HG02981 (cell line): Measurements from ENCODE around the gene TPRG1L.
"Not testable (repeated sequence)": the region's sequence is repeated elsewhere in the genome, so short reads cannot be mapped to it uniquely, and the experiment has no call there.

ENCODE experiments used
- ATAC-seq: cut with Tn5 transposase; IDR thresholded peaks from one replicate; pipeline ENCODE4 v1.9.1; 2021; ENCODE audit warnings: mild to moderate bottlenecking, moderate library complexity; ENCODE audit not compliant: unreplicated experiment

The TPRG1L gene

GRCh38 chr1:3624200-3625136, at the start of gene TPRG1L:
Gene TPRG1L (plus strand): TSS chr1:3625015. CDS start chr1:3625073, 58 bp downstream.
- peak; percentile 97 for ATAC-seq

DNA sequence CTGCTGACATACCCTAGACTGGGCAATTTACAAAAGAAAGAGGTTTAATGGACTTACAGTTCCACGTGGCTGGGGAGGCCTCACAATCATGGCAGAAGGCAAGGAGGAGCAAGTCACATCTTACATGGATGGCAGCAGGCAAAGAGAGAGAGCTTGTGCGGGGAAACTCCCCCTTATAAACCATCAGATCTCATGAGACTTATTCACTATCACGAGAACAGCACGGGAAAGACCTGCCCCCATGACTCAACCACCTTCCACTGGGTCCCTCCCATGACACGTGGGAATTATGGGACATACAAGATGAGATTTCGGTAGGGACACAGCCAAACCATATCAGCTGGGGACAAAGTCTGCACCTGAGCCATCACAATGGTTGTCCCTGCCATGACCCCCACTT, 49.3 kb upstream of the TPRG1L start:
- ATAC-seq = not testable (repeated sequence)

- no peak for ATAC-seq
Observed at GRCh38 chr1:3575993-3576392, 48.8 kb upstream of the TPRG1L start.

DNA sequence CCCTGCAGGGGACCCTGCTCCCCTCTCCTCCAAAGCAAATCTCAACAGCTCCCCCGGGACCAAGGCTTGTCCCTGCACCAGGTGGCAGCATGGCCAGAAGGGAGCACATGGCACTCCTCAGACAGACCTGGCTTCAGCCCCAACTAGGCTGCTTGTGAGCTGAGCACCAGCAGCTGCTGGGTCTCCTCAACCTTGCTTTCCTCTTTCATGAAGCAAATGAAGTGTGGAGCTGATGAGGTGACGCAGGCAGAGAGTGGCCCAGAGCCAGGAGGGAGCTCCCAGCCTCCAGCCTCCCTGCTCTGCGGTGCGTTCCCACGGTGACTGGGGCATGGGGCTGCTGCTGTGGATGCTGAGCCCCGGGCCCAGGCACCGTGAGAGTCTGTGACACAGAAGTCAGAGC, 47.5 kb upstream of the TPRG1L start:
- no peak for ATAC-seq

- ATAC-seq = no peak
Observed at GRCh38 chr1:3577711-3578432, 46.9 kb upstream of the TPRG1L start.

GRCh38 chr1:3578433-3578805, 46.4 kb upstream of the TPRG1L start:
- no peak for ATAC-seq

DNA sequence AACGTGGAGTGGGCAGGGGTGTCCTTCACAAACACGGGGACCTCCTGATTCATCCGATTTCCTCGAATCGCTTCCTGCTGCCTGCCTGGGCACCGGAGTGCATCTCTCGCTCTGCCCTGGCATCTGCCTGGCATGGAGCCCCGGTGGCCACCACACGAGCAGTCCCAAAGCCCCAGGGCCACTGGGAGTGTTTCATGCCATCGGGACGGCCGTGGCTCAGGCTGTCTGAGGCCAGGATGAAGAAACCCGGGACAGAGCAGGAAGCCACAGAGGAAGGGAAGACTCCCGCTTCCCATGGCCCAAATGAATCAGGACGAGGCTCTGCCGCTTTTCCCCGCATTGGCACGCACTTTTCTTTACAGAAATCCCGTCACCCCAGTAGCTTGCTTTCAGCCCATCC, 45.9 kb upstream of the TPRG1L start:
- ATAC-seq = no peak

DNA sequence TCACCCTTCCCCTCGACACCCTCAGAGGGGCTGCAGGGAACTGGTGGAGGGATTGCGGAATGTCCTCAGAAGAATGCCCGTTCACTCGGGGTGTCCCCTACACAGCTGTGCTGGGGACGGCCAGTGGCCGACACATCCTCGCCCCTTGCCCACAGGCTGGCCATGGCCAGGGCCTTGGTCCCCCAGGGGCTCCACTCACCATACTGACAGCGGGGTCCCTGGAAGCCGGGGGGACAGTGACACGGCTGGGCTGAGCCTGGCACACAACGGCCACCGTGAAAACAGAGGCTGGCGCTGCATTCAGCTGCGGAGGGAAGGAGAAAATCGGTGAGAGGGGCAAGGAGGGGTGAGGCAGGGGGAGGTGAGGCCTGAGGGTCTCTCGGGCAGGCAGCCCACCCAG, 45.2 kb upstream of the TPRG1L start:
- ATAC-seq = no peak

DNA sequence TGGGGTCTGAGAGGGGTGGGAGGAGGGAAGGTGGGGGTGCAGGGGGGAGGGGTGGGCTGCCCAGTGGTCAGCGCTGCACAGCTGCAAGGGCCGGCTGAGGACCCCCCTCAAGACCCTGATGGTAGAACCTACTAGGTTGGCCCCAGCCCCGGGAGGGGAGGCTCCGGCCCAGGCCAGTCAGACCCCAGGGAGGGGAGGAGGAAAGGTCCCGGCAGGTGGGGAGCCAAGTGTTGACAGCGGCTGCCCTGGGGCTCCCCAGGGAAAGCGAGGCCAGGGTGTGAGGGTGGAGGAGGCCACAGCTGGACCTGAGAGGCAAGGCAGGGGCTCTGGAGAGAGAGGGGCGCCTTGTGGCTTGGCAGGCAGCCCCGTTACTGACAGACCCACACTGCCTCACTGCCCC, 44.6 kb upstream of the TPRG1L start:
- ATAC-seq = no peak

DNA sequence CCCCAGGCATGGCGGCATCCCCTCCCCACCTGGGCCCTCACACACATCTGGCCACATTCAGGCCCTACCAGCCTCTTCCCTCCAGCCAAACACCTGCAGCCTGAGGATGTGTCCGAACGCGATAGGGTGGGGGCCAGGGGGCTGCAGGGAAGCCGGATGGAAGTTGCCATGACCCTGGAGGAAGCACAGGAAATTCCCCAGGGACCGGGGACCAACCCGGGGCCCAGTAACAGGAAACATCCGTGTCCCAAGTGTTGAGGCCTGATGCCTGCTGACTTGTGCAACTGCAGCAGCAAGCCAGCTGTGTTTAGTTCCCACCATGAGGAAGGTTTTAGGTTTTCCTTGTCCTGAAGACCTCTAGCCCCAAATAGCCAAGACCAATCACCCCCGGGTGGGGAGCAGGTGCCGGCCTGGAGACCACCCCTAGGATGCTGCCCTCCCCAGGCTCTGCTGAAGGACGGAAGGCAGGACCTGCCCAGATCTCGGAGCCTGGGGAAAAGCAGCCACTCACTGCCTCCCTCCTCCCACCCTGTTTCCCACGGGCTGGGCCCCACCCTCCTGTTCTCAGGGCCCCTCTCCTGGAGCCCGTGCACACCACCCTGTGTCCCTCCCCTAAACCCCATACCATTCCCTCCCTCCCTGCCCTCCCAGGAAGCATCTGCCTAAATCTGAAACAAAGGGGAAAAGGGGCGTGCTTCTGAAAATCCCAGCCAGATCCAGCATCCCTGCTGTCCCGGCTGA, 43.3 kb upstream of the TPRG1L start:
- ATAC-seq = no peak

- ATAC-seq = not testable (repeated sequence)
Observed at GRCh38 chr1:3583751-3584150, 41.1 kb upstream of the TPRG1L start.

DNA sequence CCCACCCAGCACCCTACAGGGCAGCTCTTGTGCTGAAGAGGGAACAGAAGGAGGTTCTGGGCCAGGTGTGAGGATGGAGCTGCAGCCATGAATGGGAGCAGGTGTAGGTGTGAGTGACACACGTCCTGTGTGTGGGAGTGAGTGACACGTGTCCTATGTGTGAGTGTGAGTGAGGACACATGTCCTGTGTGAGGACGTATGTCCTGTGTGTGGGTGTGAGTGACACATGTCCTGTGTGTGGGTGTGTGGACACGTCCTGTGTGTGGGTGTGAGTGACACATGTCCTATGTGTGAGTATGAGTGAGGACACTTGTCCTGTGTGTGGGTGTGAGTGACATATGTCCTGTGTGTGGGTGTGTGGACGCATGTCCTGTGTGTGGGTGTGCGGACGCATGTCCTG, 39.9 kb upstream of the TPRG1L start:
- ATAC-seq = no peak

DNA sequence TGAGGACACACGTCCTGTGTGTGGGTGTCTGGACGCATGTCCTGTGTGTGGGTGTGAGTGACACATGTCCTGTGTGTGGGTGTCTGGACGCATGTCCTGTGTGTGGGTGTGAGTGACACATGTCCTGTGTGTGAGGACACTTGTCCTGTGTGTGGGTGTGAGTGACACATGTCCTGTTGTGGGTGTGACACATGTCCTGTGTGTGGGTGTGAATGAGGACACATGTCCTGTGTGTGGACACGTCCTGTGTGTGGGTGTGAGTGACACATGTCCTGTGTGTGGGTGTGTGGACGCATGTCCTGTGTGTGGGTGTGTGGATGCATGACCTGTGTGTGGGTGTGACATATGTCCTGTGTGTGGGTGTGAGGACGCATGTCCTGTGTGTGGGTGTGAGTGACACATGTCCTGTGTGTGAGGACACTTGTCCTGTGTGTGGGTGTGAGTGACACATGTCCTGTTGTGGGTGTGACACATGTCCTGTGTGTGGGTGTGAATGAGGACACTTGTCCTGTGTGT, 39.4 kb upstream of the TPRG1L start:
- not testable (repeated sequence) for ATAC-seq

GRCh38 chr1:3585940-3586568, 38.8 kb upstream of the TPRG1L start:
- ATAC-seq = no peak

DNA sequence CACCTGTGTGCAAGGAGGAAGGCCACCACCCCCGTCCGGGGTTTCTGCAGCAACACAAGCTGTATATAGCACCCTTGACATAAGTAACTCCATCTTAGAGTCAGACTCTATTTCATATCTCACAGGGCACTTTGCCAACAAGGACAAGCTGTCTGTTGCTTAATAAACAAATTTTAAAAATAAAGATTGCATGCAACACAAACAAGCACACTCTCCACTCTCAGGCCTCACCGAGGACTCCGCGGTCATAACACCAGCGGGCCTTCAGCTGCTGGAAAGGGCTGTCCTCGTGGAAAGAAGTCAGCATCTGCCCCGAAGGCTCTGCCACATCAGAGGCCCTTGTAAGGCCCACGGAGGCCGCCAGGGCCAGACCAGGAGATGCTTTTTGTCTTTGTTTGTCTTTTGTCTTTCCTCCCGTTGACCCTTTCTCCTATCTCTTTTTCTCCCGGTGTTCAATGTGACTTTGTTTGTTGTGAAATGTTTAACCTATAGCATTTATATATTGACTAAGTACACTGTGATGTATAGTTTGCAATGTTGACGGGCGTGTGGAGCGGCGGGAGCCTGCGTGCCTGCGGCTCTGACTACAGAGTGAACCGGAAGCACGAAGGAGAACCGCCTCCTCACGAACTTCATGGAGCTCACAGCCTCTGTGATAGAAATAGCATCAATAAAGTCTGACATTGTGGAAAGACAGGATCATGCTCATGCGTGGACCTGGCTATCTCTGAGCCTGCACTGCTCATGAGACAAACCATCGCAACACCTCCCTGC, 37.6 kb upstream of the TPRG1L start:
- no peak for ATAC-seq

DNA sequence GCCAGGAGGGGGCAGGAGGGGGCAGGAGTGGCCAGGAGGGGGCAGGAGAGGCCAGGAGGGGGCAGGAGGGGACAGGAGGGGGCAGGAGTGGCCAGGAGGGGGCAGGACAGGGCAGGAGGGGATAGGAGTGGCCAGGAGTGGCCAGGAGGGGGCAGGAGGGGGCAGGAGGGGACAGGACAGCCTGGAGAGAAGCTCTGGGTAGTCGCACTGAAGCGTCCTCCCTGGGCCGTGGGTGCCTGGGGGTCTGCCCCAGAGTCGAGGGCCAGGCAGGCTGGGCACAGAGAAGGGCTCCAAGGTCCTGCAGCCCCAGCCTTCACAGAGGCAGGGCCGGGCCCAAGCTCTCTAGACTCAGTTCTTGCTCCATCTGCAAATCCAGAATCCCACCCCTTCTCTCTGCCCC, 36.4 kb upstream of the TPRG1L start:
- no peak for ATAC-seq

DNA sequence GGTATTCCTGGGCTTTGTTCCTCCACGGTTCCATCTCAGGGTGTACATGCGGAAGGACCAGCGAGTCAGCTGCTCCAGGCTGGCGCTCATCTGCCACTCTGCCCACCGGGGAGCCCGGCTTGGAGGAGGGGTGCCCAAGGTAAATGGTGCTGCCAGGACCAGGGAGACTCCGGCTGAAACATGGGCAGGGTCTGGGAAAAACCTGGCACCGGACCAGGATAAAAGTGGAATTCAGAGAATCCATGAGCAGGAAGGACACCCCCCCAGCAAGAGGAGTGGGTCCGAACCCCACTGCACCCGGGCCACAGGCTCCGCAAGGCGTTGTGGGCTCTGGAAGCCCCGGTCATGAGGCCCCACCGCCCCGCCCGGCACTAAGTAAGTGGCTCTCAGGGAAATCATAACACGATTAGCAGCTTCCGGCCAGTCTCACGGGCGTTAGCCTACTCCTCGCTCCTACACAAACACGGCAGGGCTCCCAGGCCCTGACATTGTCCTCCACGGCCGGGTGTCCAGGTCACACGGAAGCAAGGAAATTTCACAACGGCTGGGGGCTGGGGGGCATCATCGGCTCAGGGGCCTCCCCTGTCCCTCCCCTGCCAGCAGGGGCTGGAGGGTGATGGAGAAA, 34.6 kb upstream of the TPRG1L start:
- ATAC-seq = no peak

- ATAC-seq = no peak
Observed at GRCh38 chr1:3590951-3591865, 33.6 kb upstream of the TPRG1L start.
